Gastrocnemius medialis (tissue), 4 donors: ENCODE data around the gene KDM4C. TPM values are rescaled to one million over a fixed set of nuclear protein-coding genes. Genes with fewer than 3 reads are reported as not detected.
"Not testable (repeated sequence)": the region's sequence is repeated elsewhere in the genome, so short reads cannot be mapped to it uniquely, and the experiment has no call there.

Source experiments
- ATAC-seq, 2 donors: fragments of 150-250 bp; one replicate each; pipeline ENCODE4 v1.9.1; 2016
- DNase-seq, 2 donors: peaks; one replicate each; pipeline ENCODE4 v3.0.0-alpha.2; 2019
- H3K27ac ChIP-seq, 4 donors: fragments of 200-600 bp; sonication (generic); 1 replicate in 1 of 4; 2 replicates in 3 of 4; pipeline ENCODE4 v1.5.1; 2016 to 2018; ENCODE audit warnings: mild to moderate bottlenecking in 2 of 4, moderate library complexity in 1 of 4
- H3K27me3 ChIP-seq, 3 donors: fragments of 200-600 bp; sonication (generic) in 2 of 3; 1 replicate in 1 of 3; 2 replicates in 2 of 3; pipeline versions ENCODE4 v1.5.1 to v1.6.0; 2016 to 2019; ENCODE audit warnings: mild to moderate bottlenecking in 1 of 3, moderate library complexity in 1 of 3
- H3K36me3 ChIP-seq, 2 donors: fragments of 200-600 bp; sonication (generic) in 1 of 2; one replicate each; pipeline ENCODE4 v1.5.1; 2017 to 2018
- H3K4me1 ChIP-seq, 2 donors: fragments of 200-600 bp; sonication (generic) in 1 of 2; one replicate each; pipeline ENCODE4 v1.5.1; 2016 to 2017; ENCODE audit warnings: mild to moderate bottlenecking in 2 of 2
- H3K4me3 ChIP-seq, 4 donors: fragments of 200-600 bp; sonication (generic) in 3 of 4; 1 replicate in 1 of 4; 2 replicates in 3 of 4; pipeline ENCODE4 v1.5.1; 2016 to 2019; ENCODE audit warnings: mild to moderate bottlenecking in 2 of 4
- H3K9me3 ChIP-seq, 3 donors: fragments of 200-600 bp; sonication (generic) in 2 of 3; 1 replicate in 1 of 3; 2 replicates in 2 of 3; pipeline ENCODE4 v1.5.1; 2016 to 2019
- CTCF ChIP-seq, 5 experiments: fragments of 450-650 bp in 3 of 5; fragments of 200-600 bp in 2 of 5; sonication (generic) in 2 of 5; IDR thresholded peaks in 4 of 5; conservative IDR thresholded peaks in 1 of 5; 1 replicate in 4 of 5; 2 replicates in 1 of 5; pipeline ENCODE4 v1.5.1; 2016 to 2019; ENCODE audit warnings: antibody characterized with exemption in 5 of 5, mild to moderate bottlenecking in 3 of 5, moderate library complexity in 3 of 5
- POLR2A ChIP-seq, 2 donors: fragments of 450-650 bp; IDR thresholded peaks; one replicate each; pipeline ENCODE4 v1.6.1; 2017; ENCODE audit warnings: antibody characterized with exemption in 2 of 2, mild to moderate bottlenecking in 2 of 2, moderate library complexity in 2 of 2
- in situ Hi-C, 4 donors: fragments of 200-750 bp; cut with MboI; loops; one replicate each; pipeline versions ENCODE4 v1.15.0 to v1.8.0; 2017; ENCODE audit warnings: low sequenced_read_pairs in 4 of 4
- intact Hi-C: fragments of 100-400 bp; cut with DNase I; formaldehyde crosslinking; loops from one replicate; pipeline ENCODE4 v1.15.1; 2023; ENCODE audit warnings: low total_unique reads
- total RNA-seq, 4 donors: library from RNA; depleted of rRNA; stranded (reverse); fragments of >200 nt; gene quantifications; one replicate each; pipeline versions ENCODE4 v1.1.0 to v1.2.3, GENCODE V29; 2016

Gene KDM4C
- total RNA-seq, 4 donors from 2014 or later = 7.7 to 23.3 (median 10.0) TPM

GRCh38 chr9:7009065-7009464 lies 251.3 kb downstream of the KDM4C start:
- Histone ChIP-seq H3K4me3 (no peak overlapping the region), H3K27me3 (no peaks in the 10 kb centered on the region), H3K9me3 (no peaks in the 10 kb centered on the region), H3K36me3 (peaks cover 3 to 39% of the 10 kb centered on the region in 2 donors), H3K4me1 (no peaks in the 10 kb centered on the region), H3K27ac (no peak overlapping the region)
- ATAC-seq = no peak
- DNase-seq = no peak
- no peak for TF ChIP-seq POLR2A (IDR thresholded peaks at IDR 0.05)
- no peak for TF ChIP-seq CTCF (IDR thresholded peaks at IDR 0.05 in 4 of 5, conservative IDR thresholded peaks at IDR 0.05 in 1 of 5)
- in situ Hi-C loops = no loop called here
- intact Hi-C loops = no loop called here

- no peaks in the 10 kb centered on the region for H3K27me3 ChIP-seq
- peaks cover 3 to 60% of the 10 kb centered on the region in 2 donors for H3K36me3 ChIP-seq
- intact Hi-C loops = no loop called here
- ATAC-seq = no peak
- H3K27ac ChIP-seq = no peak overlapping the region
- H3K4me1 ChIP-seq = no peaks in the 10 kb centered on the region
- no peaks in the 10 kb centered on the region for H3K9me3 ChIP-seq
- in situ Hi-C loops = no loop called here
- no peak overlapping the region for H3K4me3 ChIP-seq
- DNase-seq = no peak
- TF ChIP-seq CTCF (IDR thresholded peaks at IDR 0.05 in 4 of 5, conservative IDR thresholded peaks at IDR 0.05 in 1 of 5) (no peak), POLR2A (IDR thresholded peaks at IDR 0.05) (no peak)
These were observed 253.8 kb downstream of the KDM4C start for GRCh38 chr9:7011395-7012067.

- H3K27me3 ChIP-seq = no peaks in the 10 kb centered on the region
- in situ Hi-C loops (loop anchor here in 1 of 4 donors (25.0 kb wide), 1 partner anchor 509 kb away; no protein-coding TSS in a partner anchor), intact Hi-C loops (no loop called here)
- no peak overlapping the region for H3K27ac ChIP-seq
- no peaks in the 10 kb centered on the region for H3K9me3 ChIP-seq
- H3K4me1 ChIP-seq = no peaks in the 10 kb centered on the region
- ATAC-seq (no peak), DNase-seq (no peak)
- H3K4me3 ChIP-seq = no peak overlapping the region
- peaks cover 0 to 7% of the 10 kb centered on the region in 2 donors for H3K36me3 ChIP-seq
- no peak for TF ChIP-seq CTCF (IDR thresholded peaks at IDR 0.05 in 4 of 5, conservative IDR thresholded peaks at IDR 0.05 in 1 of 5)
- TF ChIP-seq POLR2A (IDR thresholded peaks at IDR 0.05) = no peak
These were observed 270.2 kb downstream of the KDM4C start for GRCh38 chr9:7027996-7028395.

GRCh38 chr9:7028591-7028990 lies 270.8 kb downstream of the KDM4C start:
- Histone ChIP-seq H3K27me3 (no peaks in the 10 kb centered on the region), H3K27ac (no peak overlapping the region), H3K4me1 (no peaks in the 10 kb centered on the region), H3K9me3 (no peaks in the 10 kb centered on the region), H3K4me3 (no peak overlapping the region), H3K36me3 (peaks cover 0 to 7% of the 10 kb centered on the region in 2 donors)
- TF ChIP-seq POLR2A (IDR thresholded peaks at IDR 0.05) (no peak), CTCF (IDR thresholded peaks at IDR 0.05 in 4 of 5, conservative IDR thresholded peaks at IDR 0.05 in 1 of 5) (no peak)
- ATAC-seq (no peak), DNase-seq (no peak)
- in situ Hi-C loops = loop anchor here in 1 of 4 donors (25.0 kb wide), 1 partner anchor 509 kb away; no protein-coding TSS in a partner anchor
- intact Hi-C loops = no loop called here

GRCh38 chr9:7030943-7031342 lies 273.2 kb downstream of the KDM4C start:
- H3K36me3 ChIP-seq, intact Hi-C loops, H3K9me3 ChIP-seq, H3K27ac ChIP-seq, DNase-seq, ATAC-seq, H3K4me1 ChIP-seq, H3K4me3 ChIP-seq, H3K27me3 ChIP-seq: not testable (repeated sequence)
- in situ Hi-C loops = loop anchor here in 1 of 4 donors (25.0 kb wide), 1 partner anchor 506 kb away; no protein-coding TSS in a partner anchor
